Transverse colon (tissue), 4 donors: ENCODE data around the gene PTGFR.

ENCODE experiments used
- CTCF ChIP-seq, 5 experiments: fragments of 200-600 bp in 3 of 5; fragments of 450-650 bp in 2 of 5; sonication (generic) in 3 of 5; IDR thresholded peaks; 1 replicate in 2 of 5; 2 replicates in 3 of 5; pipeline ENCODE4 v1.5.1; 2016 to 2017; ENCODE audit warnings: antibody characterized with exemption in 5 of 5, inconsistent platforms in 3 of 5, mild to moderate bottlenecking in 2 of 5, moderate library complexity in 1 of 5
- EP300 ChIP-seq: sonication (generic); formaldehyde crosslinking; IDR thresholded peaks from one replicate; pipeline ENCODE4 v1.6.1; 2017; ENCODE audit warnings: antibody characterized with exemption, low read depth
- POLR2A ChIP-seq: fragments of 450-650 bp; IDR thresholded peaks from one replicate; pipeline ENCODE4 v1.6.1; 2016; ENCODE audit warnings: antibody characterized with exemption, mild to moderate bottlenecking, moderate library complexity
- POLR2AphosphoS5 ChIP-seq, 3 donors: sonication (generic); formaldehyde crosslinking; IDR thresholded peaks; one replicate each; pipeline ENCODE4 v1.6.1; 2016; ENCODE audit warnings: antibody characterized with exemption in 3 of 3

GRCh38 chr1:78447086-78447485 is 43.7 kb upstream of the PTGFR start:
- TF ChIP-seq POLR2A (no peak), POLR2AphosphoS5 (IDR thresholded peaks at IDR 0.05) (no peak), CTCF (IDR thresholded peaks at IDR 0.05) (no peak), EP300 (no peak)
